Ovary (tissue), 3 donors: ENCODE data around the gene CRAMP1.

Source experiments
- EP300 ChIP-seq: sonication (generic); formaldehyde crosslinking; IDR thresholded peaks from one replicate; pipeline ENCODE4 v1.6.1; 2017; ENCODE audit warnings: antibody characterized with exemption
- POLR2A ChIP-seq: fragments of 450-650 bp; IDR thresholded peaks from one replicate; pipeline ENCODE4 v1.6.1; 2017; ENCODE audit warnings: antibody characterized with exemption, mild to moderate bottlenecking, moderate library complexity
- TF ChIP-seq, protein P1 (sequence below), 3 donors: fragments of 450-650 bp in 2 of 3; fragments of 200-600 bp in 1 of 3; IDR thresholded peaks; one replicate each; pipeline versions ENCODE4 v1.5.1 to v1.8.0; 2016 to 2022; ENCODE audit warnings: antibody characterized with exemption in 3 of 3, mild to moderate bottlenecking in 1 of 3
- donor health status: DM: no; HTN: no; CAD: no.

DNA sequence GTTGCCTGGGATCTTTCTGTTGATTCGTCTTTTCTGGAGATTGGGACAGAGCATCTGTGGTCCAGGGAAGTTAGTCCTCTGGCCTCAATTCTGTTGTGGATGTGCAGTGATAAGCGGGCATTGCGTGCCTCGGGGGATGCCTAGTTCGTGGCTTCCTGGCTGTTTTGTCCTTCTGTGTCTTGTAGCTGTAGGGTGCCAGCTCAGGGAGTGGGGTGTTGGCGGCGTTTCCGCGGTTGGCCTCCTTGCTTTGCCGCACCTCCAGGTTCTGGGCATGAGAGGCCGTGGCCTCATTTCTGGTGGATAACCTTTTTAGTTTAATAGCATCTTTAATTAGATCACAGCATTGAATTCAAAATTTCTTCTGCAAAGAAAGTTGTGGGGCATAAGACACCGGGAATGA is 64.5 kb downstream of the CRAMP1 start:
- TF ChIP-seq POLR2A, result no peak
- TF ChIP-seq, protein P1, sequence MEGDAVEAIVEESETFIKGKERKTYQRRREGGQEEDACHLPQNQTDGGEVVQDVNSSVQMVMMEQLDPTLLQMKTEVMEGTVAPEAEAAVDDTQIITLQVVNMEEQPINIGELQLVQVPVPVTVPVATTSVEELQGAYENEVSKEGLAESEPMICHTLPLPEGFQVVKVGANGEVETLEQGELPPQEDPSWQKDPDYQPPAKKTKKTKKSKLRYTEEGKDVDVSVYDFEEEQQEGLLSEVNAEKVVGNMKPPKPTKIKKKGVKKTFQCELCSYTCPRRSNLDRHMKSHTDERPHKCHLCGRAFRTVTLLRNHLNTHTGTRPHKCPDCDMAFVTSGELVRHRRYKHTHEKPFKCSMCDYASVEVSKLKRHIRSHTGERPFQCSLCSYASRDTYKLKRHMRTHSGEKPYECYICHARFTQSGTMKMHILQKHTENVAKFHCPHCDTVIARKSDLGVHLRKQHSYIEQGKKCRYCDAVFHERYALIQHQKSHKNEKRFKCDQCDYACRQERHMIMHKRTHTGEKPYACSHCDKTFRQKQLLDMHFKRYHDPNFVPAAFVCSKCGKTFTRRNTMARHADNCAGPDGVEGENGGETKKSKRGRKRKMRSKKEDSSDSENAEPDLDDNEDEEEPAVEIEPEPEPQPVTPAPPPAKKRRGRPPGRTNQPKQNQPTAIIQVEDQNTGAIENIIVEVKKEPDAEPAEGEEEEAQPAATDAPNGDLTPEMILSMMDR (IDR thresholded peaks at IDR 0.05), result no peak
- TF ChIP-seq EP300, result no peak
